H1 (cell line): Measurements from ENCODE around the gene PLA2G4D. TPM values are rescaled to one million over a fixed set of nuclear protein-coding genes. Genes with fewer than 3 reads are reported as not detected.

Experiments
- BACH1 ChIP-seq: IDR thresholded peaks from 2 replicates; pipeline ENCODE4 v1.6.1; 2012; ENCODE audit warnings: low read length, improper control_type of control experiment
- CREB1 ChIP-seq: IDR thresholded peaks from 2 replicates; pipeline ENCODE4 v1.6.1; 2012; ENCODE audit warnings: inconsistent platforms
- HDAC2 ChIP-seq, 2 experiments: fragments of 300-600 bp in 1 of 2; sonication (generic) in 1 of 2; IDR thresholded peaks; 2 replicates each; pipeline ENCODE4 v1.6.1; 2011 to 2012; ENCODE audit warnings: low read depth in 2 of 2, low read length in 2 of 2, mild to moderate bottlenecking in 2 of 2, moderate library complexity in 2 of 2, borderline replicate concordance in 1 of 2, inconsistent platforms in 1 of 2
- KDM1A ChIP-seq: fragments of 200-600, 300-600 bp; sonication (generic); IDR thresholded peaks from 2 replicates; pipeline ENCODE4 v1.7.1; 2016; ENCODE audit warnings: mild to moderate bottlenecking, low read length, borderline replicate concordance
- NRF1 ChIP-seq: IDR thresholded peaks from 2 replicates; pipeline ENCODE4 v1.6.1; 2011; ENCODE audit warnings: mild to moderate bottlenecking, low read depth, low read length, improper control_type of control experiment
- TAF1 ChIP-seq: IDR thresholded peaks from 2 replicates; pipeline ENCODE4 v1.6.1; 2011; ENCODE audit warnings: mild to moderate bottlenecking, low read depth, low read length
- polyA plus RNA-seq, 7 experiments: library from polyadenylated mRNA; depleted of rRNA in 3 of 7; stranded (reverse) in 5 of 7; unstranded in 2 of 7; fragments of >200 nt in 5 of 7; fragments of 200-250 nt in 2 of 7; gene quantifications; 1 replicate in 5 of 7; 2 replicates in 1 of 7; 4 replicates in 1 of 7; pipeline versions ENCODE4 v1.2.1 to v1.2.3, GENCODE V29; 2011 to 2013; ENCODE audit warnings: missing spikeins in 2 of 7, mixed read lengths in 2 of 7
- total RNA-seq: library from RNA; stranded (reverse); fragmentation: NEBNext Ultra II Directional; extraction: Animal tissue kit (Norgen Biotek cat#: 25700); gene quantifications from 2 replicates; pipeline ENCODE4 v1.2.1, GENCODE V29; 2021
- TF ChIP-seq, protein P1 (sequence below): fragments of 300-600 bp; sonication (generic); IDR thresholded peaks from 2 replicates; pipeline ENCODE4 v1.7.1; 2012; ENCODE audit warnings: low read length, moderate library complexity, mild to moderate bottlenecking, inconsistent platforms; ENCODE audit not compliant: insufficient replicate concordance

The PLA2G4D gene
- total and polyA plus RNA-seq, 2 of the 8 experiments (the other 6 are each of a cell fraction or from before 2014, with no cell fraction given), result 0.07 to 0.18 TPM

DNA sequence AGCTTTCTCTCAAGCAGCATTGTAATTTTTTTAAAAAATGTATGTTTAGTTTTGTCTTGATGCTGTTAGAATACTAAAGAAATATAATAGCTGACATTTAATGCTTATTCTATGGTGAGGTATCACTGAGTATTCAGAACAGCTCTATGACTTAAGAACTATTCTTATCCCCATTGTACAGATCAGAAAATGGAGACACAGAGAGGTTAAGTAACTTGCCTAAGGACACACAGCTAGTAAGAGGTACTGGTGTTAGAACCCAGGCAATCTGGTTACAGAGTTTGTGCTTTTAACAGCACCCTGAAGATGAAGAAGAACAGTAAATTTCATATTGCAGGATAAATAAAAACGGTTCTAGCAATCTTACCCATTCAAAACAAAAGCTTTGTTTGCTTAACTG is 15.5 kb downstream of the PLA2G4D start (continued):
- TF ChIP-seq, protein P1, sequence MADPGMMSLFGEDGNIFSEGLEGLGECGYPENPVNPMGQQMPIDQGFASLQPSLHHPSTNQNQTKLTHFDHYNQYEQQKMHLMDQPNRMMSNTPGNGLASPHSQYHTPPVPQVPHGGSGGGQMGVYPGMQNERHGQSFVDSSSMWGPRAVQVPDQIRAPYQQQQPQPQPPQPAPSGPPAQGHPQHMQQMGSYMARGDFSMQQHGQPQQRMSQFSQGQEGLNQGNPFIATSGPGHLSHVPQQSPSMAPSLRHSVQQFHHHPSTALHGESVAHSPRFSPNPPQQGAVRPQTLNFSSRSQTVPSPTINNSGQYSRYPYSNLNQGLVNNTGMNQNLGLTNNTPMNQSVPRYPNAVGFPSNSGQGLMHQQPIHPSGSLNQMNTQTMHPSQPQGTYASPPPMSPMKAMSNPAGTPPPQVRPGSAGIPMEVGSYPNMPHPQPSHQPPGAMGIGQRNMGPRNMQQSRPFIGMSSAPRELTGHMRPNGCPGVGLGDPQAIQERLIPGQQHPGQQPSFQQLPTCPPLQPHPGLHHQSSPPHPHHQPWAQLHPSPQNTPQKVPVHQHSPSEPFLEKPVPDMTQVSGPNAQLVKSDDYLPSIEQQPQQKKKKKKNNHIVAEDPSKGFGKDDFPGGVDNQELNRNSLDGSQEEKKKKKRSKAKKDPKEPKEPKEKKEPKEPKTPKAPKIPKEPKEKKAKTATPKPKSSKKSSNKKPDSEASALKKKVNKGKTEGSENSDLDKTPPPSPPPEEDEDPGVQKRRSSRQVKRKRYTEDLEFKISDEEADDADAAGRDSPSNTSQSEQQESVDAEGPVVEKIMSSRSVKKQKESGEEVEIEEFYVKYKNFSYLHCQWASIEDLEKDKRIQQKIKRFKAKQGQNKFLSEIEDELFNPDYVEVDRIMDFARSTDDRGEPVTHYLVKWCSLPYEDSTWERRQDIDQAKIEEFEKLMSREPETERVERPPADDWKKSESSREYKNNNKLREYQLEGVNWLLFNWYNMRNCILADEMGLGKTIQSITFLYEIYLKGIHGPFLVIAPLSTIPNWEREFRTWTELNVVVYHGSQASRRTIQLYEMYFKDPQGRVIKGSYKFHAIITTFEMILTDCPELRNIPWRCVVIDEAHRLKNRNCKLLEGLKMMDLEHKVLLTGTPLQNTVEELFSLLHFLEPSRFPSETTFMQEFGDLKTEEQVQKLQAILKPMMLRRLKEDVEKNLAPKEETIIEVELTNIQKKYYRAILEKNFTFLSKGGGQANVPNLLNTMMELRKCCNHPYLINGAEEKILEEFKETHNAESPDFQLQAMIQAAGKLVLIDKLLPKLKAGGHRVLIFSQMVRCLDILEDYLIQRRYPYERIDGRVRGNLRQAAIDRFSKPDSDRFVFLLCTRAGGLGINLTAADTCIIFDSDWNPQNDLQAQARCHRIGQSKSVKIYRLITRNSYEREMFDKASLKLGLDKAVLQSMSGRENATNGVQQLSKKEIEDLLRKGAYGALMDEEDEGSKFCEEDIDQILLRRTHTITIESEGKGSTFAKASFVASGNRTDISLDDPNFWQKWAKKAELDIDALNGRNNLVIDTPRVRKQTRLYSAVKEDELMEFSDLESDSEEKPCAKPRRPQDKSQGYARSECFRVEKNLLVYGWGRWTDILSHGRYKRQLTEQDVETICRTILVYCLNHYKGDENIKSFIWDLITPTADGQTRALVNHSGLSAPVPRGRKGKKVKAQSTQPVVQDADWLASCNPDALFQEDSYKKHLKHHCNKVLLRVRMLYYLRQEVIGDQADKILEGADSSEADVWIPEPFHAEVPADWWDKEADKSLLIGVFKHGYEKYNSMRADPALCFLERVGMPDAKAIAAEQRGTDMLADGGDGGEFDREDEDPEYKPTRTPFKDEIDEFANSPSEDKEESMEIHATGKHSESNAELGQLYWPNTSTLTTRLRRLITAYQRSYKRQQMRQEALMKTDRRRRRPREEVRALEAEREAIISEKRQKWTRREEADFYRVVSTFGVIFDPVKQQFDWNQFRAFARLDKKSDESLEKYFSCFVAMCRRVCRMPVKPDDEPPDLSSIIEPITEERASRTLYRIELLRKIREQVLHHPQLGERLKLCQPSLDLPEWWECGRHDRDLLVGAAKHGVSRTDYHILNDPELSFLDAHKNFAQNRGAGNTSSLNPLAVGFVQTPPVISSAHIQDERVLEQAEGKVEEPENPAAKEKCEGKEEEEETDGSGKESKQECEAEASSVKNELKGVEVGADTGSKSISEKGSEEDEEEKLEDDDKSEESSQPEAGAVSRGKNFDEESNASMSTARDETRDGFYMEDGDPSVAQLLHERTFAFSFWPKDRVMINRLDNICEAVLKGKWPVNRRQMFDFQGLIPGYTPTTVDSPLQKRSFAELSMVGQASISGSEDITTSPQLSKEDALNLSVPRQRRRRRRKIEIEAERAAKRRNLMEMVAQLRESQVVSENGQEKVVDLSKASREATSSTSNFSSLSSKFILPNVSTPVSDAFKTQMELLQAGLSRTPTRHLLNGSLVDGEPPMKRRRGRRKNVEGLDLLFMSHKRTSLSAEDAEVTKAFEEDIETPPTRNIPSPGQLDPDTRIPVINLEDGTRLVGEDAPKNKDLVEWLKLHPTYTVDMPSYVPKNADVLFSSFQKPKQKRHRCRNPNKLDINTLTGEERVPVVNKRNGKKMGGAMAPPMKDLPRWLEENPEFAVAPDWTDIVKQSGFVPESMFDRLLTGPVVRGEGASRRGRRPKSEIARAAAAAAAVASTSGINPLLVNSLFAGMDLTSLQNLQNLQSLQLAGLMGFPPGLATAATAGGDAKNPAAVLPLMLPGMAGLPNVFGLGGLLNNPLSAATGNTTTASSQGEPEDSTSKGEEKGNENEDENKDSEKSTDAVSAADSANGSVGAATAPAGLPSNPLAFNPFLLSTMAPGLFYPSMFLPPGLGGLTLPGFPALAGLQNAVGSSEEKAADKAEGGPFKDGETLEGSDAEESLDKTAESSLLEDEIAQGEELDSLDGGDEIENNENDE, result no peak
- TF ChIP-seq HDAC2 (IDR thresholded peaks at IDR 0.05; ENCODE audit: borderline replicate concordance in 1 of 2, low read depth in 2 of 2, low read length in 2 of 2) (peak in 1 of 2 experiments; percentile 41; a peak in 1 of 4 replicates), NRF1 (no peak), CREB1 (no peak), BACH1 (no peak), TAF1 (no peak), KDM1A (peak; percentile 89)
